SIG-M5 treated with dmso at 0.1 percent for 504 hours (cell line): ENCODE data around the gene CENPU.
"Not testable (repeated sequence)": the region's sequence is repeated elsewhere in the genome, so short reads cannot be mapped to it uniquely, and the experiment has no call there.

Experiments used
- DNase-seq: peaks from one replicate; lab custom pipeline; 2025; ENCODE audit not compliant: unreplicated experiment; lab: John Stamatoyannopoulos, UW

Gene CENPU

GRCh38 chr4:184733654-184734524 is at the start of gene CENPU:
Gene CENPU, minus strand, starts transcription at chr4:184734096. Its CDS starts 34 bp downstream, at chr4:184734062.
- peak; percentile 97 for DNase-seq

- no peak for DNase-seq
Measured at GRCh38 chr4:184782731-184783373, 49.0 kb upstream of the CENPU start.

GRCh38 chr4:184779160-184779559 is 45.3 kb upstream of the CENPU start:
- not testable (repeated sequence) for DNase-seq

GRCh38 chr4:184778325-184778724 is 44.4 kb upstream of the CENPU start:
- DNase-seq, result no peak

GRCh38 chr4:184776821-184777220 is 42.9 kb upstream of the CENPU start:
- DNase-seq, result no peak

- no peak for DNase-seq
Measured at GRCh38 chr4:184775854-184776555, 42.1 kb upstream of the CENPU start.

- no peak for DNase-seq
Measured at GRCh38 chr4:184774152-184774551, 40.3 kb upstream of the CENPU start.

GRCh38 chr4:184771416-184771815 is 37.5 kb upstream of the CENPU start:
- DNase-seq, result no peak

- DNase-seq, result no peak
Measured at GRCh38 chr4:184769141-184769765, 35.4 kb upstream of the CENPU start.

GRCh38 chr4:184768296-184768695 is 34.4 kb upstream of the CENPU start:
- no peak for DNase-seq

GRCh38 chr4:184766446-184766845 is 32.5 kb upstream of the CENPU start:
- DNase-seq, result no peak

GRCh38 chr4:184765473-184766340 is 31.8 kb upstream of the CENPU start:
- no peak for DNase-seq

GRCh38 chr4:184764601-184765000 is 30.7 kb upstream of the CENPU start:
- no peak for DNase-seq

- no peak for DNase-seq
Measured at GRCh38 chr4:184763150-184763780, 29.4 kb upstream of the CENPU start.

GRCh38 chr4:184762100-184762499 is 28.2 kb upstream of the CENPU start:
- DNase-seq, result no peak

GRCh38 chr4:184760681-184761080 is 26.8 kb upstream of the CENPU start:
- no peak for DNase-seq

GRCh38 chr4:184757810-184758209 is 23.9 kb upstream of the CENPU start:
- DNase-seq, result no peak

- no peak for DNase-seq
Measured at GRCh38 chr4:184756399-184756798, 22.5 kb upstream of the CENPU start.

- no peak for DNase-seq
Measured at GRCh38 chr4:184755278-184755677, 21.4 kb upstream of the CENPU start.
